Measurements from ENCODE around the gene RPS28.

The RPS28 gene

GRCh38 chr19:8371011-8371804 is 49.9 kb downstream of the RPS28 start:
- no peak for FAIRE-seq
- DNase-seq (ENCODE audit: low spot score) = no peak

Measured in RCC 7860 (cell line).